ENCODE data around the gene CCDC57.

GRCh38 chr17:82161216-82161615 lies 51.4 kb downstream of the CCDC57 start:
- no peak for TF ChIP-seq CTCF (IDR thresholded peaks at IDR 0.05; ENCODE audit: low read length)
- no peak for TF ChIP-seq EZH2 (optimal IDR thresholded peaks at IDR 0.05; ENCODE audit: low read depth, low read length)
- no peak for TF ChIP-seq EZH2phosphoT487 (IDR thresholded peaks at IDR 0.05; ENCODE audit: low read length)

Measured in MM.1S (cell line).